MG63 (cell line): ENCODE results near the gene DENND11. TPM values are rescaled to one million over a fixed set of nuclear protein-coding genes. Genes with fewer than 3 reads are reported as not detected.

Experiments used
- DNase-seq: peaks from one replicate; pipeline ENCODE4 v3.0.0-alpha.2; 2020
- H3K27me3 ChIP-seq: fragments of 250-450 bp; sonication (Bioruptor Pico); 2 replicates; pipeline ENCODE4 v1.5.1; 2020; ENCODE audit warnings: mild to moderate bottlenecking, moderate library complexity
- H3K36me3 ChIP-seq: fragments of 250-450 bp; sonication (Bioruptor Pico); 2 replicates; pipeline ENCODE4 v1.5.1; 2020; ENCODE audit warnings: mild to moderate bottlenecking, moderate library complexity
- H3K4me3 ChIP-seq: fragments of 250-450 bp; sonication (Bioruptor Pico); 2 replicates; pipeline ENCODE4 v1.5.1; 2020; ENCODE audit warnings: mild to moderate bottlenecking, moderate library complexity
- H3K9me3 ChIP-seq: fragments of 250-450 bp; sonication (Bioruptor Pico); 2 replicates; pipeline ENCODE4 v1.5.1; 2020; ENCODE audit warnings: mild to moderate bottlenecking, moderate library complexity
- total RNA-seq: library from RNA; depleted of rRNA; stranded (reverse); fragments of >200 nt; shearing (Covaris generic); gene quantifications from 2 replicates; pipeline ENCODE4 v1.2.3, GENCODE V29; 2014; ENCODE audit warnings: low replicate concordance

Gene DENND11
- total RNA-seq, 1 experiment from 2014 or later = 2.1 TPM

GRCh38 chr7:141713890-141714289 is 11.9 kb upstream of the DENND11 start:
- Histone ChIP-seq H3K36me3 (no peaks in the 10 kb centered on the region), H3K27me3 (no peaks in the 10 kb centered on the region; the same call in 1 of the 2 replicates), H3K4me3 (no peak overlapping the region), H3K9me3 (no peaks in the 10 kb centered on the region)
- no peak for DNase-seq

DNA sequence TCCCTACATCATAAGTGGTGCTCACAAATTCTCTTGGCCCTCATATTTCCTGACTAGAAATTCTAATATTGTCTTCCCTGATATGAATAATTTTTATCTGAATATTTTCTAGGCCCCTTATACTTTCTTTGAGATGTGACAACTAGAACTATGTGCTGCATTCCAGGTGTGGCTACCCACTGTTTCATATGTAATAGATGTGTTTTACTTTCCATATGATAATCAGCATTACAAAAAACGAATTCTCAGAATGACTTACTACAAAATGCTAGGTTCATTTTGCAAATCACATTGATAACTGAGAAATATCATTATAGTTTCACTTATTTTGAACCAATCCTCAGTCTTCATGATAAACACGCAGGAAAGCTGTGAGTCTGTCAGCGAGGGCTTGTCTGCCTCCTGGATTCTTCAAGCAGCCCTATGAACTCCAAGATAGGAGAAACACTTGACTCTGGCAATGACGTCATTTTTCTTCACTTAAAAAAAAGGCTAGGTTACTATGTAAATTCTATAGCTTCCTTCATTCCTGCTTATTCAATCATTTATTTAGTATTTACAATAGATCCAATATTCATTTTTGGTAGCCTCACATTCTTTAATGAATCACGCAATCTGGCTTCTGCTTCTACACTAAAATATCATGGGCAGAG is 10.8 kb upstream of the DENND11 start:
- Histone ChIP-seq H3K9me3 (no peaks in the 10 kb centered on the region), H3K36me3 (no peaks in the 10 kb centered on the region), H3K4me3 (no peak overlapping the region), H3K27me3 (no peaks in the 10 kb centered on the region; the same call in 1 of the 2 replicates)
- no peak for DNase-seq

DNA sequence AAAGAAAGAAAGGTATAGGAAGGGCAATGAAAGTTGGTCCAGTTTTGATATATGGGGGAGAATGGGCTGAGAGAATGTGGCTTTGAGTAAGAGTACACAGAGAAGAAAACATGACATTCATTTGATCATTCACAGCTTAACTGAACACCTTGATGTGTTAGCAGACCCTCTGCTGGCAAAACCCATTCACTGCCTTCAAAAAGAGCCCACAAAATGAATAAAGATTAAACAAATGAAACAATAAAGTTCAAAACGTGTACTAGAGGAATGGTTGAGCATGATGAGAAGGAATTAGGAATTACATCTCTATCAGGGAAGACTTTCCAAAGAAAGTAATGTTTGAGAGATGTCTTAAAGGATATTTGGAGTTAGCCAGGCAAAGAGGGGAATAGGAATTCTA is 8.3 kb upstream of the DENND11 start:
- no peaks in the 10 kb centered on the region for H3K9me3 ChIP-seq
- H3K36me3 ChIP-seq = no peaks in the 10 kb centered on the region
- DNase-seq = no peak
- H3K4me3 ChIP-seq = no peak overlapping the region
- H3K27me3 ChIP-seq = no peaks in the 10 kb centered on the region

DNA sequence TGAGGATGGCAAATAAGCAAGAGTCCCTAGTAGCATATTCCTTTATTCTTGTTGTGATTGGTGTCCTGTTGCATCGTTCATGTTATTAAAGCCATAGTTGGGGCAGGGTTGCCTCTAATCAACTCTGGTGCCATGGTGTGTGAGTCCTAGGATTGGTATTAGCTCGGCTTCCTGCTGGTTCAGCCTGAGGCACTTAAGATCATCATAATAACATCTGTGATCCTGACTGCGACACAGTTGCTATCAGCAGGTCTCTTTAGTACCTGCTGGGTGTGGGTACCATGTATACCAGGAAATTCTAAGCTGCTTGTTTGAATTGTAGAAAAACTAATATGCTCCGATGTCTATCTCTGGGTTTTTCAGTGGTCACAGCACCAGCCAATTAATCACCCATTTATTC is 7.8 kb upstream of the DENND11 start:
- no peaks in the 10 kb centered on the region for H3K9me3 ChIP-seq
- H3K27me3 ChIP-seq = no peaks in the 10 kb centered on the region
- H3K4me3 ChIP-seq = no peak overlapping the region
- DNase-seq = no peak
- no peaks in the 10 kb centered on the region for H3K36me3 ChIP-seq

GRCh38 chr7:141709318-141709717 is 7.4 kb upstream of the DENND11 start:
- no peaks in the 10 kb centered on the region for H3K27me3 ChIP-seq
- no peak for DNase-seq

GRCh38 chr7:141708351-141708750 is 6.4 kb upstream of the DENND11 start, which contains the start of gene WEE2:
WEE2 (plus strand) TSS chr7:141708353; CDS start chr7:141708759, 406 bp downstream.
- no peaks in the 10 kb centered on the region for H3K9me3 ChIP-seq
- DNase-seq = no peak
- no peaks in the 10 kb centered on the region for H3K27me3 ChIP-seq
- no peak within 1 kb of the TSS for H3K4me3 ChIP-seq
- H3K36me3 ChIP-seq = no peaks in the 10 kb centered on the region

More at GRCh38 chr7:141709318-141709717, 7.4 kb upstream of the DENND11 start:
- Histone ChIP-seq H3K36me3 (no peaks in the 10 kb centered on the region), H3K9me3 (no peaks in the 10 kb centered on the region), H3K4me3 (no peak overlapping the region)

DNA sequence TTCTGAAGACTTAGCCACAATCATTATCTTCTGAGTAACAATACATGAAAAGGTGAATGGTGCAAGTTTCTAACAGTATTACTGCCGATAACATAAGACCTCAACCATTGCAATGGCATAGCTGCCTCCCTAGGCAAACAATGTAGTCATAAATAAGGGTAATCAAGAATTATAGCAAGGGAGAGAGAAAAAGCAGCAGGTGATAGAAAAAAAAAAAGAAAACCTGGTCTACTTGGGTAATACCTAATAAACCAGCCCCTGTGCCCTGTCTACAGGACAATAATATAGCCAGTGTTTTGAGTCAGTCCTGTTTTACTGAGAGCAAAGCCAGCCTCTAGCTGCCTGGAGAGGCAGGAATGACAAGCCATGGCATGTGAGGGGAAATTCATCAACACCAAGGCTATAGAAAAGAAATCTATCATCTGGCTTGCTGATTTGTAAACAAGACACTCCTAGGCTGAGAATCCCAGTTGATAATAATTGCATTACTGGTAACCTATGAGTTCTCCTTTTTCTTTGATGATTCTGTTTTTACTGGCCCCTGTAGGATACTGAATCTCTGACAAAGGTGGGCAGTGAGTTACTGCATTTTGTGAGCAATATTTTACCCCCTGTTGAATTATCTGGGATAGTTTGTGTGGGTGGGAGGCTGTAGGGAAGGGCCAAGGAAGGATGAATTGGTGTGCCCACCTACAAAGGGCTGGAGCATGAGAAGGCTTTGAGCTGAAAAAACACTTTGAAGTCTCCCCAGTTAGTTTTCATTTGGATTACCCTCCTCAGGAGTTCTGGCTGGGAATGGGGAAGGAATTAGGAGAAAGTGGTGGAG is 4.5 kb upstream of the DENND11 start:
- H3K36me3 ChIP-seq = no peaks in the 10 kb centered on the region
- H3K27me3 ChIP-seq = no peaks in the 10 kb centered on the region
- H3K4me3 ChIP-seq = no peak overlapping the region
- DNase-seq = no peak
- H3K9me3 ChIP-seq = no peaks in the 10 kb centered on the region

DNA sequence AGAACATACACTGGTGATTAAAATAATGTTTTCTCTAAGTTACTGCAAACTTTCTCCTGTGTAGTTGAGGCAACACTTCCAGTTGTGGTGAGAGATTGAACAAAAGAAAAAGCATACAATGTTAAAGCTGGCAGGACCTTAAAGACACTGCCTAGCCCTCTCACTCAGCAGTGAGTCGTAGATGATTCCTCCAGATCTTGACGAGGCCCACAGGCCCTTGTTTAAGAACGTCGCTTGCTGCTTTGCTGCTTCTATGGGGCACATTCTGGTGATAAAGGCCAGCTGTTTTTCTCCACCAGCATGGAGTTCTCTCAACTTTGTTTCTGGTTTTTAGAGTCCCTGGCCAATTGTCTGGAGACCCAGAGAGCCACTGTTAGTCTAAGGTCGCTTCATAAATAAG is 2.8 kb upstream of the DENND11 start:
- DNase-seq = peak; percentile 11
- H3K27me3 ChIP-seq = no peaks in the 10 kb centered on the region
- no peaks in the 10 kb centered on the region for H3K9me3 ChIP-seq
- no peak overlapping the region for H3K4me3 ChIP-seq
- H3K36me3 ChIP-seq = no peaks in the 10 kb centered on the region

DNA sequence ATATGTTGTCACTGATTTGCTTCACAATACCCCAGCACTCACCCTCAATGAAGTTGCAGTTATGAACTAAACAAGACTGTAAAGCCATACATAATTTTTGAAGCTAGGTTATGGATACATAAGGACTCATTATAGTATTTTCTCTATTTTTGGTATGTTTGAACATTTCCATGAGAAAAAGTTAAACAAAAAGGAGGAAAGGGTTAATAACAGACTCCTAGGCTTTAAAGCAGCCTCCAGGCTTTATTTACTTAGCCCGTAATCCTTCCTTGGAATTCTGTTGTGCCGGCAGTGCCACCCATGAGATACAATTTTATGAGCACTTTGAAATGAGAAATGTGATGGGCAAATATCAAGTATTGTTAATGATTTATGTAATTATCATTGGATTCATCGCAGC is 2.1 kb upstream of the DENND11 start:
- no peak for DNase-seq
- Histone ChIP-seq H3K4me3 (no peak overlapping the region), H3K27me3 (no peaks in the 10 kb centered on the region), H3K36me3 (no peaks in the 10 kb centered on the region), H3K9me3 (no peaks in the 10 kb centered on the region)

- DNase-seq = no peak
- Histone ChIP-seq H3K36me3 (no peaks in the 10 kb centered on the region), H3K27me3 (no peaks in the 10 kb centered on the region), H3K4me3 (no peak overlapping the region; the same call in 1 of the 2 replicates), H3K9me3 (no peaks in the 10 kb centered on the region)
These were observed 926 bp upstream of the DENND11 start for GRCh38 chr7:141702892-141703291.

DNA sequence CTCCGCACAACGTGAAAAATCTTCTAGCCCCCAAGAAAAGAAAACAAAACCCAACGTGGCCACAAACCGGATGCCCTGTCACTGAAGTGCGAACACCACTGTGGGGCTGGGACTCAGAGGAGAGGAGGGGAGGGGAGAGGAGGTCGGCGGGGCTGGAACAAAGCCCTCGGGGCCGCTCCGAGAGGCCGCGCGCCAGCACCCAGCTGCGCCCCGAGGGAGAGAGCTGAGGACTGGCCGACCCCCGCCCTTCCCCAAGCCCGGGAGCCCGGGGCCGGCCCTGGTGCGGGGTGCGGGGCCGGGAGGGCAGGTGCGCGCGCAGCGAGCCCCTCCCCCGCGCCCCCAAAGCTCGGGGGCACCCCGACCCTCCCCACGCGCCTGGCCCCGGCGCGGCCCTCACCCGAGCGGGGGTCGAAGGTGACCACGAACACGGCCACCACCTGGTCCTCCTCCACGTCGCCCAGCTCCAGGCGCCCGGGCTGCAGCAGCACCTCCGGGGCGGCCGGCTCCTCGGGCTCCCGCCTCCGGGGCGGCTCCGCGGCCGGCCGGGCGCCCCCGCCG is 398 bp downstream of the DENND11 start:
- Histone ChIP-seq H3K9me3 (no peaks in the 10 kb centered on the region), H3K36me3 (no peaks in the 10 kb centered on the region), H3K27me3 (no peaks in the 10 kb centered on the region), H3K4me3 (peak overlapping the region; percentile 51)
- peak; percentile 15 for DNase-seq

DNA sequence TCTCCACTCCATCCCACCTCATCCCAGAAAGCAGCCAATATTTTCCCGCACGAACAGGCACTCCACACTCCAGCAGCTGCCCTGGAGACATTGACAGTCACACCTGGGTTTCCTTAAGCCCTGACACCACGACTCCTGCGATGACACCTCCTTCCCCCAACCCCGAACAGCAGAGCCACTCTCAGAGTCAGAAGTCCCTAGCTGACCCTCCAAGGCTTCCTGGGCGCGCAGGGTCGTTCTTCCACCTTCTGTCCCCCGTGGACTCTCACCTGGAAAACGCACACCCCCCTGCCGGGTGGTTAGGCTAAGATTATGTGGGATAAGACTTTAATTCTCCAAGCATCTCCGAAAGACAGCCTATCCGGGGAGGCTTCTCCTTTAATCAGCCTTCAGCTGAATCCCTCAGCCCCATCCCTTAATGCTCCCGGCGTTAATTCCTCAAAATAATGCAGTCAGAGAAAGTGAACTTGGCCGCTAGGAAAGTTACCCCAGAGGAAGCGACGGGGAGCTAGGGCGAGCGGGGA is 1.1 kb downstream of the DENND11 start:
- Histone ChIP-seq H3K9me3 (no peaks in the 10 kb centered on the region), H3K4me3 (no peak overlapping the region), H3K27me3 (no peaks in the 10 kb centered on the region), H3K36me3 (no peaks in the 10 kb centered on the region)
- no peak for DNase-seq

DNA sequence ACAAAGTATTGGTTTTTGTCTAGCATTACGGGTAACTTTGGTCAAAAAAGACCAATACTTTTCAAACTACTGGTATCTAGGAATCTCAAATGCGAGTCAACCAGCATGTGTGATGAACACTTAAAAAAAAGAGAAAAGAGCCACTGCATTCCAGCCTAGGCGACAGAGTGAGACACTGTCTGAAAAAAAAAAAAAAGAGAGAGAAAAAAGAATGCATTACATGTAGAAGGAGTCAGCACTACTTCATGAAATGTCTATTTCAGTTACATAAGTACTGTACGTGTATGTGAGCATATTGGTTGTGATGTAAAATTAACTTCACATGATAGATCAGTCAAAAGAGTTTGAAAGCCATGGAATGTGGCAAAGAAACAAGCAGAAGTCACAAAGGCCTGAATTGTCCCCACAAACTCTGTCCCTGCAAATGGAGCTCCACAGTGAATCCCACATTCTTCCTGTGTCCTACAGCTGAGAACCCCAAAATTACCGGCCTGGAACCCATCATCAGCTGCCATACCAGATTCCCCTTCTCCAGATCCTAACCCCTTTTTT is 1.6 kb downstream of the DENND11 start:
- Histone ChIP-seq H3K36me3 (no peaks in the 10 kb centered on the region), H3K4me3 (no peak overlapping the region), H3K27me3 (no peaks in the 10 kb centered on the region), H3K9me3 (no peaks in the 10 kb centered on the region)
- DNase-seq = no peak

- Histone ChIP-seq H3K4me3 (no peak overlapping the region), H3K9me3 (no peaks in the 10 kb centered on the region), H3K27me3 (no peaks in the 10 kb centered on the region), H3K36me3 (no peaks in the 10 kb centered on the region)
- DNase-seq = no peak
These were observed 2.1 kb downstream of the DENND11 start for GRCh38 chr7:141699860-141700259.

GRCh38 chr7:141698247-141699015 is 3.5 kb downstream of the DENND11 start:
- Histone ChIP-seq H3K4me3 (no peak overlapping the region), H3K9me3 (no peaks in the 10 kb centered on the region), H3K27me3 (no peaks in the 10 kb centered on the region), H3K36me3 (no peaks in the 10 kb centered on the region)
- no peak for DNase-seq

DNA sequence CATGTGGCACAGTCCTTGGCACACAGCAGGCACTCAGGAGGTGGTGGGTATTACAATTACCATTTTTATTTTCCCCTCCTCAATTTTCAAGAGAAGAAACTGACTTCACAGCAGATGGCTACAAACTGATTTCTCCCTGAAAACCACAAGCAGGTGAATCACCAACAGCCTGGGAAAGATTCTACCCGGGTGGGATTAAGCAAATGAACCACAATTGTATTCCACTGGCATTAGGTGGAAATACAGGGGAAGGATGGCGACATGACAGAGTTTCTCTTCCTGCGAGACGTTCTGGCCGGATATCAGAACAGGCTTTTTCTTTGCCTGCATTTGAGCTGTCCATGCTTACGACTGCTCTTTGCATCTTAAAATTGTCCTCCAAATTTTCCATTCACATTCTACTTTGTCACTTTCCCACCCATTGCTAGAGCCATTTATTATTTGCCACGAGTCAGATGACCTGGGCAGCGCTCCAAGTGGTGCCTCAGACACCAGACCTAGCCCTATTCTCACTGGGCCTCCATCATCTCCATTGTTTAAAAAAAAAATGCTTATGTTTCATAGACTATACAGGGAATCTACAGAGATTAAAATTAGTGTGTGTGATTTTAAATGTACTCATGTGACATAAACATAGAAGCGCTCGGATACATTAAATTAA is 4.6 kb downstream of the DENND11 start:
- peak; percentile 8 for DNase-seq
- Histone ChIP-seq H3K27me3 (no peaks in the 10 kb centered on the region), H3K9me3 (no peaks in the 10 kb centered on the region), H3K36me3 (no peaks in the 10 kb centered on the region), H3K4me3 (no peak overlapping the region)
